ENCODE results near the gene RNU6-9. TPM values are rescaled to one million over a fixed set of nuclear protein-coding genes. Genes with fewer than 3 reads are reported as not detected.

RNU6-9 gene
- total RNA-seq, 2 experiments from 2014 or later, result not detected

- H3K4me1 Mint-ChIP-seq, result peaks cover 25% of the 10 kb centered on the region
- ATAC-seq (ENCODE audit: low read depth) (peak; percentile 53), DNase-seq (peak; percentile 92)
- H3K27me3 Mint-ChIP-seq, result peaks cover 2% of the 10 kb centered on the region
- POLR2A ChIA-PET, result interaction anchor here (1.2 to 1.9 kb wide), 3 partner anchors 8 to 49 kb away, joined by 3 to 8 read pairs (median 5); partner anchors contain the start of genes MED16 and RNU6-9
- H3K9me3 Mint-ChIP-seq, result no peaks in the 10 kb centered on the region
- H3K27ac Mint-ChIP-seq, result peak within 1 kb of the TSS; percentile 95
- H3K36me3 Mint-ChIP-seq, result peaks cover 4% of the 10 kb centered on the region
- H3K4me3 Mint-ChIP-seq, result peak within 1 kb of the TSS; percentile 91
Measured at GRCh38 chr19:913080-913748, 19.9 kb downstream of the RNU6-9 start, which contains the start of gene R3HDM4. TSS of gene R3HDM4 (minus strand) at chr19:913219. CDS start at chr19:913157, 62 bp downstream.

- Mint-ChIP-seq H3K27ac (no peak overlapping the region), H3K36me3 (no peaks in the 10 kb centered on the region), H3K4me1 (peaks cover 10% of the 10 kb centered on the region), H3K9me3 (no peaks in the 10 kb centered on the region), H3K4me3 (peak overlapping the region; percentile 28), H3K27me3 (peaks cover 8% of the 10 kb centered on the region)
- ATAC-seq (ENCODE audit: low read depth) (no peak), DNase-seq (no peak)
- POLR2A ChIA-PET, result interaction anchor here (1.2 kb wide), 1 partner anchor 54 kb away, joined by 4 read pairs; no protein-coding TSS in a partner anchor
Measured at GRCh38 chr19:916645-917322, 23.5 kb downstream of the RNU6-9 start.

- peaks cover 8% of the 10 kb centered on the region for H3K27me3 Mint-ChIP-seq
- DNase-seq, result peak; percentile 75
- no peaks in the 10 kb centered on the region for H3K9me3 Mint-ChIP-seq
- H3K4me1 Mint-ChIP-seq, result peaks cover 13% of the 10 kb centered on the region
- POLR2A ChIA-PET, result interaction anchor here (0.6 to 3.2 kb wide), 4 partner anchors 9 to 57 kb away, joined by 3 to 26 read pairs (median 4); no protein-coding TSS in a partner anchor
- peak within 1 kb of the TSS; percentile 76 for H3K4me3 Mint-ChIP-seq
- no peaks in the 10 kb centered on the region for H3K36me3 Mint-ChIP-seq
- no peak within 1 kb of the TSS for H3K27ac Mint-ChIP-seq
- ATAC-seq (ENCODE audit: low read depth), result peak; percentile 15
Measured at GRCh38 chr19:917323-918151, 24.3 kb downstream of the RNU6-9 start, which contains the start of gene KISS1R. TSS of gene KISS1R (plus strand) at chr19:917333. CDS start at chr19:917503, 170 bp downstream.

- Mint-ChIP-seq H3K4me3 (peak overlapping the region; percentile 76), H3K36me3 (no peaks in the 10 kb centered on the region), H3K4me1 (peaks cover 13% of the 10 kb centered on the region), H3K27me3 (peaks cover 8% of the 10 kb centered on the region), H3K9me3 (no peaks in the 10 kb centered on the region), H3K27ac (no peak overlapping the region)
- ATAC-seq (ENCODE audit: low read depth), result no peak
- POLR2A ChIA-PET, result interaction anchor here (0.6 to 3.2 kb wide), 4 partner anchors 10 to 58 kb away, joined by 3 to 26 read pairs (median 4); no protein-coding TSS in a partner anchor
- DNase-seq, result no peak
Measured at GRCh38 chr19:918152-918437, 24.8 kb downstream of the RNU6-9 start.

- Mint-ChIP-seq H3K27ac (no peak overlapping the region), H3K4me1 (peaks cover 12% of the 10 kb centered on the region), H3K9me3 (no peaks in the 10 kb centered on the region), H3K4me3 (peak overlapping the region; percentile 65), H3K36me3 (no peaks in the 10 kb centered on the region), H3K27me3 (peaks cover 8% of the 10 kb centered on the region)
- ATAC-seq (ENCODE audit: low read depth) (no peak), DNase-seq (peak; percentile 64)
- POLR2A ChIA-PET, result interaction anchor here (0.6 to 3.2 kb wide), 6 partner anchors 10 to 66 kb away, joined by 3 to 26 read pairs (median 4); partner anchors contain the start of genes MED16, RNU6-9 and WDR18
Measured at GRCh38 chr19:918481-919198, 25.4 kb downstream of the RNU6-9 start.

- peak; percentile 27 for ATAC-seq (ENCODE audit: low read depth)
- no peaks in the 10 kb centered on the region for H3K36me3 Mint-ChIP-seq
- peak; percentile 73 for DNase-seq
- H3K9me3 Mint-ChIP-seq, result no peaks in the 10 kb centered on the region
- H3K27ac Mint-ChIP-seq, result no peak overlapping the region
- POLR2A ChIA-PET, result interaction anchor here (0.6 to 3.2 kb wide), 4 partner anchors 26 to 119 kb away, joined by 3 to 26 read pairs (median 6); partner anchors contain the start of genes MED16, RNU6-9 and WDR18
- peak overlapping the region; percentile 65 for H3K4me3 Mint-ChIP-seq
- H3K27me3 Mint-ChIP-seq, result peaks cover 8% of the 10 kb centered on the region
- peaks cover 14% of the 10 kb centered on the region for H3K4me1 Mint-ChIP-seq
Measured at GRCh38 chr19:919199-920050, 26.1 kb downstream of the RNU6-9 start.

GRCh38 chr19:920051-920864 lies 27.0 kb downstream of the RNU6-9 start:
- DNase-seq (peak; percentile 80), ATAC-seq (ENCODE audit: low read depth) (peak; percentile 40)
- no peaks in the 10 kb centered on the region for H3K9me3 Mint-ChIP-seq
- peak overlapping the region; percentile 61 for H3K27ac Mint-ChIP-seq
- peak overlapping the region; percentile 84 for H3K4me3 Mint-ChIP-seq
- H3K27me3 Mint-ChIP-seq, result peaks cover 8% of the 10 kb centered on the region
- H3K36me3 Mint-ChIP-seq, result no peaks in the 10 kb centered on the region
- H3K4me1 Mint-ChIP-seq, result peaks cover 12% of the 10 kb centered on the region
- POLR2A ChIA-PET, result interaction anchor here (0.6 to 3.2 kb wide), 5 partner anchors 12 to 119 kb away, joined by 3 to 26 read pairs (median 3); partner anchors contain the start of genes MED16, RNU6-9 and WDR18

GRCh38 chr19:924553-925086 lies 31.3 kb downstream of the RNU6-9 start:
- POLR2A ChIA-PET, result interaction anchor here (0.5 to 1.8 kb wide), 7 partner anchors 13 to 269 kb away, joined by 3 to 6 read pairs (median 5); partner anchors contain the start of genes PTBP1 and WDR18
- peak overlapping the region; percentile 56 for H3K27ac Mint-ChIP-seq
- H3K27me3 Mint-ChIP-seq, result no peaks in the 10 kb centered on the region
- H3K4me3 Mint-ChIP-seq, result peak overlapping the region; percentile 82
- DNase-seq (no peak), ATAC-seq (ENCODE audit: low read depth) (no peak)
- no peaks in the 10 kb centered on the region for H3K36me3 Mint-ChIP-seq
- H3K9me3 Mint-ChIP-seq, result no peaks in the 10 kb centered on the region
- H3K4me1 Mint-ChIP-seq, result peaks cover 12% of the 10 kb centered on the region

GRCh38 chr19:925087-925525 lies 31.8 kb downstream of the RNU6-9 start:
- peaks cover 12% of the 10 kb centered on the region for H3K4me1 Mint-ChIP-seq
- H3K4me3 Mint-ChIP-seq, result peak overlapping the region; percentile 82
- no peaks in the 10 kb centered on the region for H3K9me3 Mint-ChIP-seq
- H3K36me3 Mint-ChIP-seq, result peaks cover 4% of the 10 kb centered on the region
- POLR2A ChIA-PET, result interaction anchor here (0.5 to 1.3 kb wide), 6 partner anchors 13 to 269 kb away, joined by 3 to 6 read pairs (median 4); partner anchors contain the start of gene WDR18
- DNase-seq, result no peak
- ATAC-seq (ENCODE audit: low read depth), result peak; percentile 65
- H3K27me3 Mint-ChIP-seq, result no peaks in the 10 kb centered on the region
- peak overlapping the region; percentile 77 for H3K27ac Mint-ChIP-seq

- H3K4me3 Mint-ChIP-seq, result peak within 1 kb of the TSS; percentile 89
- H3K9me3 Mint-ChIP-seq, result no peaks in the 10 kb centered on the region
- H3K36me3 Mint-ChIP-seq, result peaks cover 7% of the 10 kb centered on the region
- DNase-seq (peak; percentile 90), ATAC-seq (ENCODE audit: low read depth) (peak; percentile 56)
- H3K27ac Mint-ChIP-seq, result peak within 1 kb of the TSS; percentile 77
- no peaks in the 10 kb centered on the region for H3K27me3 Mint-ChIP-seq
- H3K4me1 Mint-ChIP-seq, result peaks cover 12% of the 10 kb centered on the region
- POLR2A ChIA-PET, result interaction anchor here (1.0 to 1.3 kb wide), 5 partner anchors 12 to 156 kb away, joined by 3 to 6 read pairs (median 5); partner anchors contain the start of gene WDR18
Measured at GRCh38 chr19:925526-926322, 32.4 kb downstream of the RNU6-9 start, which contains the start of gene ARID3A. TSS of gene ARID3A (plus strand) at chr19:926035. CDS start at chr19:929529, 3,494 bp downstream.

Data from activated naive CD8-positive, alpha-beta T cell treated with anti-CD3 and anti-CD28 coated beads, Interleukin-2, amount 10 ng/mL, durations not matched to agents 7 days and 5 days (primary cell).